Measurements from ENCODE around the gene ACAP2. TPM values are rescaled to one million over a fixed set of nuclear protein-coding genes. Genes with fewer than 3 reads are reported as not detected.
"Not testable (repeated sequence)": the region's sequence is repeated elsewhere in the genome, so short reads cannot be mapped to it uniquely, and the experiment has no call there.

ACAP2 gene
- total RNA-seq, 6 experiments from 2014 or later: 37.7 to 47.1 (median 45.2) TPM

GRCh38 chr3:195365371-195365770 is 77.4 kb downstream of the ACAP2 start:
- Mint-ChIP-seq H3K27ac (no peak overlapping the region), H3K9me3 (no peaks in the 10 kb centered on the region), H3K36me3 (ENCODE audit: low read depth) (peaks cover 34% of the 10 kb centered on the region), H3K27me3 (ENCODE audit: insufficient read depth) (no peaks in the 10 kb centered on the region; the same call in none of the 2 replicates), H3K4me3 (no peak overlapping the region), H3K4me1 (ENCODE audit: low read depth) (peaks cover 11% of the 10 kb centered on the region; the same call in 1 of the 2 replicates)
- TF ChIP-seq CTCF (IDR thresholded peaks at IDR 0.05): no peak
- DNase-seq: no peak

GRCh38 chr3:195357797-195358196 is 85.0 kb downstream of the ACAP2 start:
- not testable (repeated sequence) for H3K4me3 Mint-ChIP-seq; H3K27ac Mint-ChIP-seq; H3K27me3 Mint-ChIP-seq (ENCODE audit: insufficient read depth)

GRCh38 chr3:195356151-195357086 is 86.4 kb downstream of the ACAP2 start:
- no peak overlapping the region for H3K4me3 Mint-ChIP-seq
- no peaks in the 10 kb centered on the region; the same call in 1 of the 2 replicates for H3K27me3 Mint-ChIP-seq (ENCODE audit: insufficient read depth)
- DNase-seq: no peak
- H3K4me1 Mint-ChIP-seq (ENCODE audit: low read depth): peaks cover 12% of the 10 kb centered on the region
- no peaks in the 10 kb centered on the region for H3K9me3 Mint-ChIP-seq
- TF ChIP-seq CTCF (IDR thresholded peaks at IDR 0.05): no peak
- H3K27ac Mint-ChIP-seq: no peak overlapping the region
- 0 out of 2 replicates have a peak, but pooled peaks cover 9% of the 10 kb centered on the region for H3K36me3 Mint-ChIP-seq (ENCODE audit: low read depth)

More at GRCh38 chr3:195357797-195358196, 85.0 kb downstream of the ACAP2 start:
- not testable (repeated sequence) for H3K36me3 Mint-ChIP-seq (ENCODE audit: low read depth); H3K4me1 Mint-ChIP-seq (ENCODE audit: low read depth); DNase-seq; H3K9me3 Mint-ChIP-seq

GRCh38 chr3:195354009-195354408 is 88.8 kb downstream of the ACAP2 start:
- H3K4me1 Mint-ChIP-seq (ENCODE audit: low read depth): peaks cover 17% of the 10 kb centered on the region
- not testable (repeated sequence) for H3K27ac Mint-ChIP-seq

GRCh38 chr3:195352895-195353488 is 89.8 kb downstream of the ACAP2 start:
- no peaks in the 10 kb centered on the region for H3K27me3 Mint-ChIP-seq (ENCODE audit: insufficient read depth)
- DNase-seq: peak; percentile 81
- H3K27ac Mint-ChIP-seq: peak overlapping the region; percentile 60
- no peak overlapping the region for H3K4me3 Mint-ChIP-seq
- H3K4me1 Mint-ChIP-seq (ENCODE audit: low read depth): peaks cover 17% of the 10 kb centered on the region
- H3K9me3 Mint-ChIP-seq: no peaks in the 10 kb centered on the region
- H3K36me3 Mint-ChIP-seq (ENCODE audit: low read depth): peaks cover 20% of the 10 kb centered on the region; the same call in 1 of the 2 replicates
- no peak for TF ChIP-seq CTCF (IDR thresholded peaks at IDR 0.05)

More at GRCh38 chr3:195354009-195354408, 88.8 kb downstream of the ACAP2 start:
- H3K9me3 Mint-ChIP-seq; DNase-seq; H3K27me3 Mint-ChIP-seq (ENCODE audit: insufficient read depth); H3K4me3 Mint-ChIP-seq: not testable (repeated sequence)
- H3K36me3 Mint-ChIP-seq (ENCODE audit: low read depth): peaks cover 14% of the 10 kb centered on the region; the same call in 1 of the 2 replicates

- Mint-ChIP-seq H3K36me3 (ENCODE audit: low read depth) (peaks cover 15% of the 10 kb centered on the region; the same call in 1 of the 2 replicates), H3K4me1 (ENCODE audit: low read depth) (peaks cover 16% of the 10 kb centered on the region), H3K27ac (no peak overlapping the region), H3K27me3 (ENCODE audit: insufficient read depth) (no peaks in the 10 kb centered on the region), H3K4me3 (no peak overlapping the region), H3K9me3 (no peaks in the 10 kb centered on the region)
- no peak for DNase-seq
- no peak for TF ChIP-seq CTCF (IDR thresholded peaks at IDR 0.05)
These were observed 94.2 kb downstream of the ACAP2 start for GRCh38 chr3:195348426-195349115.

Data from HFFc6 (cell line).